Measurements from ENCODE around the gene MRPS23.

MRPS23 gene

DNA sequence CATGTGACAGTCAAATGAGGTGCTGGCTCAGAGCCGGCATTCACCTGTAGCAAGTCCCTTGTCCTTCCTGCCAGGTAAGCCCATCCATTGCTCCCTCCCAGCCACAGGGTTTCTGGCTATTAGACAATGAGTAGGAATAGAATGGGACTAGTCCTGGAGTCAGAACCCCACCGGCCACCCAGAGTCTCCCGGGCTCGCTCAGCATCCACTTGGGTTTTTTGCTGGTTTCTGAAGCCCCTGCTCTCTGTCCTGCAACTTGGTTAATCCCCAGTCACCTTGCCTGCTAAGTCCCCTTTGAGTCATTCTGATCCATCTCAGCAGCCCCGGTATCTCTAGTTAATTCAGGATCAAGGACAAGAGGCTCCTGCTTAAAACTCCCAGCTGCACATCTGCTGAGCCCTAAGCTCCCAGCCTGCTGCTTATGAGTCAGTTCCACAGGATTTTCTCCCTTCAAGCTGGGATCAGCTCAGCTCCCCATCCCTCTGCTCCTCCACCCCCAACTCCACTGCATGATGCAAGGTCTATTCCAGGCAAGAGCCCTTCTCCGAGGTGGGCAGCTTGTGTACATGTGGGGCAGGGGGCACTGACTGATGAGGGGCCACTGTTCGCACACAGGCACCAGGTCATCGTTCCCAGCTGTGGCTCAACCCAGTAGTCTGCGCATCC, 19.9 kb upstream of the MRPS23 start:
- Histone ChIP-seq H3K27me3 (ENCODE audit: insufficient read depth, low read length) (no peaks in the 10 kb centered on the region), H3K4me1 (ENCODE audit: insufficient read depth, low read length) (peaks cover 27% of the 10 kb centered on the region), H3K9me3 (ENCODE audit: insufficient read depth, low read depth, low read length) (no peaks in the 10 kb centered on the region), H3K9ac (ENCODE audit: low read depth, low read length) (no peak overlapping the region), H3K36me3 (ENCODE audit: insufficient read depth, low read length) (peaks cover 3% of the 10 kb centered on the region; the same call in 1 of the 2 replicates), H3K27ac (ENCODE audit: low read depth, low read length) (no peak overlapping the region), H3K4me3 (ENCODE audit: low read length) (no peak overlapping the region)
- 91% methylated on average over 9 of the region's 9 CpGs for WGBS

DNA sequence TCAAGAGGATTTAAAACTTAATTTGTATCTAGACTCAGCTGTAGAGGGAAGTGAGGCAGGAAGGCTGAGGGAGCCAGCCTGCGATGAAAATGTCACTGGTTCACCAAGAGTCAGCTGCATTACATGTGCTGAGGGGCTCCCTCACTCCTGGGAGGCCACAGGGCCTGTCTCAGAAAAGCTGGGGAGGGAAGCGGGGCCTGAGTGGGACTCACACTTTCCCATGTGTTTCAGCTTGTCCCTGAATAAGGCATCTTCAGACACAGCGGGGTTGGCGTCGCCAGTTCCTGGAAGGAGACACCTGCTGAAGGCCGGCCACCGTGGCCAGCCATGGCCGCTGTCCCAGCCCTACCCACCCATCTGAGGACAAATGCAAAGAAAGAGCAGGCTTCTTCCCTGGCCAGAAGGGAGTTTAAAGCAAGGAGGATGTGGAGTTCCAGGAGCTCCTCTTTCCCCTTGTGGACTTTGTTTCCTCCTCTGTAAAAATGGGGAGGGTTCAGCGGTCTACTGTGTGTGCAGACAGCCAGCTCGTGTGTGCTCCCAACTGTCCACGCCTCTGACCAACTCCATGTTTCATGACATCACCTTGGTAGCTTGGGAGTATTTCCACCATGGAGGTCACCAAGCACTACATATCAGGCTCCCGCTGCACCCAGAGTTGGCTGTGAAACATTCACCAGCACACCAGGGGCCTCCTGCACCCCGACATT, 19.2 kb upstream of the MRPS23 start:
- Histone ChIP-seq H3K4me3 (ENCODE audit: low read length) (no peak overlapping the region), H3K27me3 (ENCODE audit: insufficient read depth, low read length) (no peaks in the 10 kb centered on the region), H3K4me1 (ENCODE audit: insufficient read depth, low read length) (peaks cover 23% of the 10 kb centered on the region), H3K9ac (ENCODE audit: low read depth, low read length) (no peak overlapping the region), H3K9me3 (ENCODE audit: insufficient read depth, low read depth, low read length) (no peaks in the 10 kb centered on the region), H3K36me3 (ENCODE audit: insufficient read depth, low read length) (peaks cover 3% of the 10 kb centered on the region; the same call in 1 of the 2 replicates), H3K27ac (ENCODE audit: low read depth, low read length) (0 out of 2 replicates have a peak overlapping the region, but pooled peaks have one; percentile 36)
- WGBS: 92% methylated on average over 13 of the region's 13 CpGs

DNA sequence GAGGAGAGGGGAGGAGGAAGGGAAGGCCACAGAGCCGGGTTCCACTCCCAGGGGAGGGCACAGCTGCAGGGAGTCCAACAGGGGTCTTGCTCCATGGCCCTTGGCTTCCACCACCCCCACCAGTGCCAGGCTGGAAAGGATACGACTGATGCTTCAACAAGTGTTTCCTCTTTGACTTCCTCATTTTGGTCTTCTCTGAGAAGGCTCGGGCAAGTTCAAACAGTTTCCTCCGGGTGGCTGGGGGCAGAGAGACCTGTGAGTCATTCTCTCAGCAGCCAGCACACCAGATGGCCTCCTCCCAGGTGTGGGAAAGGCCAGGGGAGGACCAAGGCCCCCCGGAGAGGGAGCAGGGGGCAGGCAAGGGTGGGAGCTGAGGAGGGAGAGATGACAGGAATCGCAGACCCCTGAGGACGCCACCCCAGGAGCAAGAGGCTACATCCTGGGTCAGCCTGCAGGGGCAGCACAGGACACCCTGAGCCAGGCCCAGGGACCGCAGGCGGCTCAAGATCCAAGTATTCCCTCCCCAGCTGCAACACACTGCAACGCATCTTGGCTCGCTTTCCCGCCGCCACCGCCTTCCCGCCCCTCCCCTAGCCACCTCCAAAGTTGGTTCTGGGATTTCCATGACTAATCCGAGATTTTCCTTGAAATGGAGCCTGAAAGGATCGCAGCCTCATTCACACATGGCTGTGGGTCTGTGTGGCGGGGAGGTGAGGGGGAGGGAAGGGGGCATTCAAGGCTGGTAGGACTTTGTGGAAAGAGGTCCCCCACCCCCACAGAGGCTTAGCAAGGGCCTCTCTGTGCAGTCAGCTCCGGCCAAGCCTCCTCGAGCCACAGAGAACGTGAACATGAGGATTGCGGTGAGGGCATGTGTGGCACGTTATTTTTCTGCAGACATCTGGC, 18.4 kb upstream of the MRPS23 start:
- no peaks in the 10 kb centered on the region for H3K27me3 ChIP-seq (ENCODE audit: insufficient read depth, low read length)
- H3K36me3 ChIP-seq (ENCODE audit: insufficient read depth, low read length): peaks cover 3% of the 10 kb centered on the region; the same call in 1 of the 2 replicates
- H3K9ac ChIP-seq (ENCODE audit: low read depth, low read length): no peak overlapping the region
- WGBS: 33% methylated on average over 23 of the region's 23 CpGs
- H3K4me1 ChIP-seq (ENCODE audit: insufficient read depth, low read length): peaks cover 20% of the 10 kb centered on the region
- H3K9me3 ChIP-seq (ENCODE audit: insufficient read depth, low read depth, low read length): no peaks in the 10 kb centered on the region
- no peak overlapping the region for H3K4me3 ChIP-seq (ENCODE audit: low read length)
- 0 out of 2 replicates have a peak overlapping the region, but pooled peaks have one; percentile 36 for H3K27ac ChIP-seq (ENCODE audit: low read depth, low read length)

GRCh38 chr17:57867126-57867525, 17.3 kb upstream of the MRPS23 start:
- 96% methylated on average over 10 of the region's 10 CpGs for WGBS
- Histone ChIP-seq H3K27ac (ENCODE audit: low read depth, low read length) (no peak overlapping the region), H3K9ac (ENCODE audit: low read depth, low read length) (no peak overlapping the region), H3K27me3 (ENCODE audit: insufficient read depth, low read length) (peaks cover 10% of the 10 kb centered on the region), H3K9me3 (ENCODE audit: insufficient read depth, low read depth, low read length) (no peaks in the 10 kb centered on the region), H3K4me3 (ENCODE audit: low read length) (no peak overlapping the region), H3K36me3 (ENCODE audit: insufficient read depth, low read length) (peaks cover 3% of the 10 kb centered on the region; the same call in 1 of the 2 replicates), H3K4me1 (ENCODE audit: insufficient read depth, low read length) (peaks cover 22% of the 10 kb centered on the region)

DNA sequence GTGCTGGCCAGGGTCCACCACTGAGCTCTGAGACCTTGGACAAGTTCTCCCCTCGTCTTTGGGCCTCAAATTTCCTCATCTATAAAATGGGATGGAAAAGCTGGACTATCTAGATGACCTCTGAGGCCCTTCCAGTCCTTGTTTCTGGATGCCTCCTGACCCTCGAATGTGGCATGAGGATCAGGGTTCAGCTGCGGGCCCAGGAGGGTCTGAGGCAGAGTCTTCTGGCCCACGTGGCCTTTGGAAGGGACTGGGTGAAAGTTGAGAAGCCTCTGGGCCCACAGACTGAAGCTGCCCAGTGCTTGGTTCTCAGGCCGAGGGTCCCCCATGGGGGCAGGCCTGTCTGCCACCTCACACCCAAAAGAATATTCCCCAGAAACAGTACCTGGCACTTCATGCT, 16.9 kb upstream of the MRPS23 start:
- H3K27ac ChIP-seq (ENCODE audit: low read depth, low read length): no peak overlapping the region
- peaks cover 22% of the 10 kb centered on the region for H3K4me1 ChIP-seq (ENCODE audit: insufficient read depth, low read length)
- peaks cover 14% of the 10 kb centered on the region for H3K27me3 ChIP-seq (ENCODE audit: insufficient read depth, low read length)
- H3K36me3 ChIP-seq (ENCODE audit: insufficient read depth, low read length): peaks cover 3% of the 10 kb centered on the region; the same call in 1 of the 2 replicates
- no peak overlapping the region for H3K9ac ChIP-seq (ENCODE audit: low read depth, low read length)
- H3K9me3 ChIP-seq (ENCODE audit: insufficient read depth, low read depth, low read length): no peaks in the 10 kb centered on the region
- H3K4me3 ChIP-seq (ENCODE audit: low read length): no peak overlapping the region
- 95% methylated on average over 5 of the region's 5 CpGs for WGBS

- Histone ChIP-seq H3K4me1 (ENCODE audit: insufficient read depth, low read length) (peaks cover 25% of the 10 kb centered on the region), H3K4me3 (ENCODE audit: low read length) (no peak overlapping the region), H3K27me3 (ENCODE audit: insufficient read depth, low read length) (peaks cover 18% of the 10 kb centered on the region), H3K27ac (ENCODE audit: low read depth, low read length) (no peak overlapping the region), H3K9ac (ENCODE audit: low read depth, low read length) (no peak overlapping the region), H3K9me3 (ENCODE audit: insufficient read depth, low read depth, low read length) (no peaks in the 10 kb centered on the region), H3K36me3 (ENCODE audit: insufficient read depth, low read length) (peaks cover 3% of the 10 kb centered on the region; the same call in 1 of the 2 replicates)
- WGBS: 94% methylated on average over 10 of the region's 10 CpGs
Measured at GRCh38 chr17:57866319-57866718, 16.5 kb upstream of the MRPS23 start.

DNA sequence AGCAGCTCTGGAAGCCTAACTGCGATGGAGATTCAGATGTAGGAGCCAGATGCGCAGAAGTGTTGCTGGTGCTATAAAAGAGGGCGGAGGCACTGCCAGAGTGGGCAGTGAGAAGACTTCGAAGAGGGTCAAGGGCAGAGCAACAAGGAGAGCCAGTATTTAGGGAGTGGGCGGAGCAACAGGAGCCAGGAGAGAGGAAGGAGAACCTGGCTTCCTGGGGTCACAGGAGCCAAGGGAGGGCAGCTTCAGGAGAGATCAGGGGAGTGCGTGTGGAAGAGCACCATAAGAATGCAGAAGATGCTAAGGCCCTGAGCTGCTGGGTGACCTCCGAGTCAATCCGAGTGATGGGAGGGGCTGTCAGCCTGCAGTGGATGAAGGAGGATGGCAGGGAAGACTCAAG, 14.4 kb upstream of the MRPS23 start:
- Histone ChIP-seq H3K9me3 (ENCODE audit: insufficient read depth, low read depth, low read length) (no peaks in the 10 kb centered on the region), H3K9ac (ENCODE audit: low read depth, low read length) (no peak overlapping the region), H3K4me3 (ENCODE audit: low read length) (no peak overlapping the region), H3K27me3 (ENCODE audit: insufficient read depth, low read length) (peaks cover 37% of the 10 kb centered on the region), H3K4me1 (ENCODE audit: insufficient read depth, low read length) (peaks cover 33% of the 10 kb centered on the region), H3K27ac (ENCODE audit: low read depth, low read length) (no peak overlapping the region), H3K36me3 (ENCODE audit: insufficient read depth, low read length) (no peaks in the 10 kb centered on the region)
- 82% methylated on average over 8 of the region's 8 CpGs for whole genome bisulfite sequencing

GRCh38 chr17:57862694-57863667, 13.1 kb upstream of the MRPS23 start:
- WGBS: 62% methylated on average over 16 of the region's 16 CpGs
- H3K27ac ChIP-seq (ENCODE audit: low read depth, low read length): no peak overlapping the region; the same call in 1 of the 2 replicates

DNA sequence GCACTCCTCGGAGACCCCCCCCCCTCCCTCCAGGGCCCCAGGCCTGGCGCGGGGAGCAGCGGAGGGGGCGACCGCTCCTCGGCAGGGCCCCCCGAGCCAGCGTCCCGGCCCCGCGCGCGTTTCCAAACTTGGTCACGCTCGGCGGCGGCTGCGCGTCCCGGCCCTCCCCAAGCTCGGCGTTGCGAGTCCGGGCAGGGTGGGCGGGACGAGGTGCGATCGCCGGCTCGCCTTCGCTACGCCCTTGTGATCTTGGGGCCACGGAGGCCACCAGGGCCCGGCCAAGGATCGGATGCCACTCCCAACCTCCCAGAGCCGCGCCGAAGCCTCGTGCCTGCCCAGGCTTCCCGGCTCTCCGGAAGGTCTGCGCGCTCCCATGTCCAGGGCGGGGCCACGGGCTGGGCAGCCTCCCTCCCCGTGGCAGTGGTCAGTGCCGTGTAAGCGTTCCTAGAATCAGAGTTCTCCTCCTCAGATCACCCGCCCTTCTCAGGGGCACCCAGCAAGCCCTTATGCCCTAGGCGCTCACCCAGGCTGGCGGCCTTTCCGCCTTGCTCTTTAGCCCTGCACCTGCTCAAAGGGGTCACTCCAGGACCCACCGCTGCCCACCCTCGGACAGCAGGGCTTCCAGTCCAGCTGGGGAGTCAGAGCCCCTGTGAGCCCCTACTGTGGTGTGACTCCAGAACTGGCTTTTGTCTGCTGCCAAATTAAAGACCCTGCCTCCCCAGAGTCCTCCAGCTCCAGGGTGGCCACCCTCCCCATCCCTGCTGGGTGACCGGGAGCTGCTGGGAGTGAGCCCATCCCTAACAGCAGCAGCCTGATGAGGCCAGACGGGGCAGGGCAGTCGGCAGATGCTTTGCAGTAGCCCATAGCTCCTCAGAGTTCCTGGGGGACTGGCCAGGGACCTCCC, 12.2 kb upstream of the MRPS23 start:
- H3K4me1 ChIP-seq (ENCODE audit: insufficient read depth, low read length): peaks cover 16% of the 10 kb centered on the region

More at GRCh38 chr17:57862694-57863667, 13.1 kb upstream of the MRPS23 start:
- Histone ChIP-seq H3K4me1 (ENCODE audit: insufficient read depth, low read length) (peaks cover 20% of the 10 kb centered on the region), H3K4me3 (ENCODE audit: low read length) (peak overlapping the region; percentile 52; the same call in 1 of the 2 replicates), H3K9ac (ENCODE audit: low read depth, low read length) (no peak overlapping the region), H3K9me3 (ENCODE audit: insufficient read depth, low read depth, low read length) (no peaks in the 10 kb centered on the region), H3K36me3 (ENCODE audit: insufficient read depth, low read length) (no peaks in the 10 kb centered on the region), H3K27me3 (ENCODE audit: insufficient read depth, low read length) (peaks cover 40% of the 10 kb centered on the region)

More for the DNA sequence above, 12.2 kb upstream of the MRPS23 start:
- Histone ChIP-seq H3K36me3 (ENCODE audit: insufficient read depth, low read length) (no peaks in the 10 kb centered on the region), H3K27ac (ENCODE audit: low read depth, low read length) (no peak overlapping the region), H3K9ac (ENCODE audit: low read depth, low read length) (peak overlapping the region; percentile 2; the same call in 1 of the 2 replicates), H3K4me3 (ENCODE audit: low read length) (peak overlapping the region; percentile 52), H3K27me3 (ENCODE audit: insufficient read depth, low read length) (peaks cover 40% of the 10 kb centered on the region), H3K9me3 (ENCODE audit: insufficient read depth, low read depth, low read length) (no peaks in the 10 kb centered on the region)
- 13% methylated on average over 58 of the region's 58 CpGs for WGBS
